OCI-LY7 (cell line): ENCODE data around the gene ZBTB32. TPM values are rescaled to one million over a fixed set of nuclear protein-coding genes. Genes with fewer than 3 reads are reported as not detected.

Experiments
- BruUV-seq: library from RNA; stranded (reverse); fragments of 400-500 nt; replicated peaks from 2 replicates; lab custom pipeline; 2021; lab: Mats Ljungman, UMichigan
- CTCF ChIA-PET: fragments of 300-600 bp; sonication (Branson Sonifier 250); formaldehyde crosslinking; loops from one replicate; lab custom pipeline; 2022; ENCODE audit warnings: antibody characterized with exemption; ENCODE audit not compliant: unreplicated experiment; lab: Charles Lee
- POLR2A ChIA-PET: fragments of 300-600 bp; sonication (Branson Sonifier 250); formaldehyde crosslinking; loops from one replicate; lab custom pipeline; 2022; ENCODE audit warnings: antibody characterized with exemption; lab: Charles Lee
- DNase-seq: peaks from one replicate; pipeline ENCODE4 v3.0.0-alpha.2; 2015; ENCODE audit warnings: low spot score
- H2AFZ ChIP-seq: fragments of 200-600 bp; sonication (generic), shearing (Covaris generic); 2 replicates; pipeline ENCODE4 v1.6.1; 2014; ENCODE audit warnings: mild to moderate bottlenecking, antibody characterized with exemption, low read length, moderate library complexity
- H3K27ac ChIP-seq: fragments of 200-600 bp; sonication (generic); 2 replicates; pipeline ENCODE4 v1.5.1; 2014; ENCODE audit warnings: mixed run types, low read depth, mild to moderate bottlenecking, moderate library complexity, low read length, inconsistent platforms; ENCODE audit not compliant: poor library complexity, severe bottlenecking
- H3K36me3 ChIP-seq: fragments of 200-600 bp; sonication (generic); 2 replicates; pipeline ENCODE4 v1.6.1; 2014; ENCODE audit warnings: mild to moderate bottlenecking, antibody characterized with exemption, low read length, moderate library complexity, mixed read lengths; ENCODE audit not compliant: insufficient read depth
- H3K4me1 ChIP-seq: fragments of 200-600 bp; sonication (generic); 2 replicates; pipeline ENCODE4 v1.5.1; 2014; ENCODE audit warnings: mild to moderate bottlenecking, low read length; ENCODE audit not compliant: insufficient read depth, poor library complexity, severe bottlenecking
- H3K4me2 ChIP-seq: fragments of 200-600 bp; sonication (generic); 2 replicates; pipeline ENCODE4 v1.6.1; 2014; ENCODE audit warnings: mild to moderate bottlenecking, low read length
- H3K4me3 ChIP-seq: fragments of 200-600 bp; sonication (generic); 2 replicates; pipeline ENCODE4 v1.5.1; 2014; ENCODE audit warnings: mild to moderate bottlenecking, low read depth, low read length; ENCODE audit not compliant: poor library complexity, severe bottlenecking
- H3K79me2 ChIP-seq: fragments of 200-600 bp; sonication (generic); 2 replicates; pipeline ENCODE4 v1.6.1; 2016; ENCODE audit warnings: low read depth, mild to moderate bottlenecking, low read length, moderate library complexity, mixed read lengths; ENCODE audit not compliant: insufficient read depth
- H3K9me2 ChIP-seq: fragments of 200-600 bp; sonication (generic); 2 replicates; pipeline ENCODE4 v1.6.1; 2016; ENCODE audit warnings: mild to moderate bottlenecking, low read length, mixed read lengths; ENCODE audit not compliant: insufficient read depth
- H3K9me3 ChIP-seq: fragments of 200-600 bp; sonication (generic); 2 replicates; pipeline ENCODE4 v1.6.1; 2014; ENCODE audit warnings: mild to moderate bottlenecking, mixed run types, low read length, mixed read lengths
- H4K20me1 ChIP-seq: fragments of 200-600 bp; sonication (generic); 2 replicates; pipeline ENCODE4 v1.6.1; 2014; ENCODE audit warnings: mild to moderate bottlenecking, antibody characterized with exemption, low read length, moderate library complexity, mixed read lengths; ENCODE audit not compliant: insufficient read depth
- CTCF ChIP-seq: fragments of 200-600 bp; sonication (generic); conservative IDR thresholded peaks from 2 replicates; pipeline ENCODE4 v1.5.1; 2014; ENCODE audit warnings: mild to moderate bottlenecking, antibody characterized with exemption, low read length, moderate library complexity, mixed read lengths
- EZH2phosphoT487 ChIP-seq: fragments of 200-600 bp; sonication (generic); IDR thresholded peaks from 2 replicates; pipeline ENCODE4 v1.6.1; 2018; ENCODE audit warnings: low read depth, borderline replicate concordance, mild to moderate bottlenecking, mixed run types, antibody characterized with exemption, low read length, moderate library complexity, mixed read lengths
- intact Hi-C: fragments of 100-400 bp; cut with micrococcal nuclease; formaldehyde crosslinking; loops from one replicate; pipeline ENCODE4 v1.10.0; 2022; ENCODE audit not compliant: unreplicated experiment
- total RNA-seq, 2 experiments: library from RNA; depleted of rRNA in 1 of 2; stranded (reverse); fragments of >200 nt in 1 of 2; shearing (Covaris generic) in 1 of 2; gene quantifications; 2 replicates each; pipeline ENCODE4 v1.2.3, GENCODE V29; 2014 to 2022

ZBTB32 gene
- total RNA-seq, 2 experiments from 2014 or later, result not detected

GRCh38 chr19:35656700-35657099 lies 47.7 kb upstream of the ZBTB32 start:
- H2AFZ ChIP-seq, result no peak overlapping the region
- no peaks in the 10 kb centered on the region for H4K20me1 ChIP-seq
- no peaks in the 10 kb centered on the region for H3K4me1 ChIP-seq
- BruUV-seq, result no TSS peak
- peaks cover 80% of the 10 kb centered on the region for H3K36me3 ChIP-seq
- no peak overlapping the region for H3K27ac ChIP-seq
- TF ChIP-seq CTCF (no peak), EZH2phosphoT487 (no peak)
- ChIA-PET CTCF (no interaction called here), POLR2A (interaction anchor here (2.9 kb wide), 1 partner anchor 8 kb away, joined by 7 read pairs; the partner anchor contains the start of gene COX6B1)
- no peak overlapping the region for H3K4me3 ChIP-seq
- H3K79me2 ChIP-seq, result no peaks in the 10 kb centered on the region; the same call in 1 of the 2 replicates
- no peaks in the 10 kb centered on the region for H3K9me2 ChIP-seq
- H3K9me3 ChIP-seq, result no peaks in the 10 kb centered on the region
- H3K4me2 ChIP-seq, result no peak overlapping the region
- intact Hi-C loops, result no loop called here
- DNase-seq, result no peak

GRCh38 chr19:35657904-35658700 lies 46.3 kb upstream of the ZBTB32 start:
- POLR2A ChIA-PET, result interaction anchor here (2.9 kb wide), 1 partner anchor 10 kb away, joined by 7 read pairs; the partner anchor contains the start of gene COX6B1
- H3K36me3 ChIP-seq, result peaks cover 79% of the 10 kb centered on the region
- TF ChIP-seq EZH2phosphoT487 (no peak), CTCF (peak; percentile 29; the same call in 1 of the 2 replicates)
- no peak overlapping the region for H2AFZ ChIP-seq
- no peaks in the 10 kb centered on the region for H3K9me3 ChIP-seq
- H3K4me2 ChIP-seq, result no peak overlapping the region
- CTCF ChIA-PET, result no interaction called here
- no peaks in the 10 kb centered on the region for H3K4me1 ChIP-seq
- no TSS peak for BruUV-seq
- H3K79me2 ChIP-seq, result no peaks in the 10 kb centered on the region
- no peaks in the 10 kb centered on the region for H3K9me2 ChIP-seq
- intact Hi-C loops, result no loop called here
- no peak for DNase-seq
- H4K20me1 ChIP-seq, result no peaks in the 10 kb centered on the region
- H3K4me3 ChIP-seq, result no peak overlapping the region
- no peak overlapping the region for H3K27ac ChIP-seq

- Histone ChIP-seq H3K9me2 (no peaks in the 10 kb centered on the region), H3K4me2 (no peak overlapping the region), H3K4me3 (no peak overlapping the region), H3K4me1 (no peaks in the 10 kb centered on the region), H3K9me3 (no peaks in the 10 kb centered on the region), H3K27ac (no peak overlapping the region), H4K20me1 (no peaks in the 10 kb centered on the region), H2AFZ (no peak overlapping the region), H3K36me3 (peaks cover 56% of the 10 kb centered on the region), H3K79me2 (no peaks in the 10 kb centered on the region)
- ChIA-PET CTCF (no interaction called here), POLR2A (interaction anchor here (0.7 kb wide), 1 partner anchor 378 kb away, joined by 3 read pairs; no protein-coding TSS in a partner anchor)
- TF ChIP-seq CTCF, result no peak
- TF ChIP-seq EZH2phosphoT487, result no peak
- BruUV-seq, result no TSS peak
- intact Hi-C loops, result no loop called here
- no peak for DNase-seq
Observed at GRCh38 chr19:35661995-35662340, 42.4 kb upstream of the ZBTB32 start.
